Liver (tissue), 9 donors: ENCODE results near the gene NCBP1. TPM values are rescaled to one million over a fixed set of nuclear protein-coding genes. Genes with fewer than 3 reads are reported as not detected.

Source experiments
- DNase-seq: peaks from one replicate; pipeline ENCODE4 v3.0.0-alpha.2; 2017; ENCODE audit warnings: low spot score
- H3K27ac ChIP-seq, 2 donors: one replicate each; pipeline ENCODE4 v1.7.0; 2013; ENCODE audit warnings: inconsistent platforms in 2 of 2, low read length in 2 of 2, control low read depth in 1 of 2, low read depth in 1 of 2, mild to moderate bottlenecking in 1 of 2
- H3K27me3 ChIP-seq, 4 donors: one replicate each; pipeline versions ENCODE4 v1.6.1 to v1.7.0; 2013; ENCODE audit warnings: low read length in 3 of 4, inconsistent platforms in 1 of 4, mild to moderate bottlenecking in 1 of 4, moderate library complexity in 1 of 4; ENCODE audit not compliant: control insufficient read depth in 4 of 4, insufficient read depth in 4 of 4
- H3K36me3 ChIP-seq, 4 donors: one replicate each; pipeline versions ENCODE4 v1.6.1 to v1.7.0; 2013; ENCODE audit warnings: low read length in 3 of 4, mild to moderate bottlenecking in 3 of 4, low read depth in 1 of 4, moderate library complexity in 1 of 4; ENCODE audit not compliant: control insufficient read depth in 4 of 4, insufficient read depth in 3 of 4
- H3K4me1 ChIP-seq, 4 donors: one replicate each; pipeline versions ENCODE4 v1.6.1 to v1.7.0; 2013; ENCODE audit warnings: low read length in 3 of 4, mild to moderate bottlenecking in 3 of 4, moderate library complexity in 1 of 4; ENCODE audit not compliant: control insufficient read depth in 4 of 4, insufficient read depth in 4 of 4
- H3K4me3 ChIP-seq, 3 donors: one replicate each; pipeline versions ENCODE4 v1.6.1 to v1.7.0; 2013; ENCODE audit warnings: low read length in 3 of 3, control low read depth in 1 of 3, low read depth in 1 of 3, mild to moderate bottlenecking in 1 of 3
- H3K9ac ChIP-seq, 2 donors: one replicate each; pipeline ENCODE4 v1.7.0; 2013; ENCODE audit warnings: low read length in 2 of 2, mild to moderate bottlenecking in 2 of 2, moderate library complexity in 2 of 2, control low read depth in 1 of 2, low read depth in 1 of 2
- H3K9me3 ChIP-seq, 4 donors: one replicate each; pipeline versions ENCODE4 v1.6.1 to v1.7.0; 2013; ENCODE audit warnings: low read length in 3 of 4; ENCODE audit not compliant: control insufficient read depth in 4 of 4
- EGR1 ChIP-seq, 2 donors: IDR thresholded peaks; 2 replicates each; pipeline ENCODE4 v1.6.1; 2016 to 2018; ENCODE audit warnings: antibody characterized with exemption in 2 of 2, low read depth in 2 of 2
- FOXA1 ChIP-seq: IDR thresholded peaks from 2 replicates; pipeline ENCODE4 v1.6.1; 2016; ENCODE audit warnings: antibody characterized with exemption
- FOXA2 ChIP-seq: IDR thresholded peaks from 2 replicates; pipeline ENCODE4 v1.6.1; 2016; ENCODE audit warnings: antibody characterized with exemption
- GABPA ChIP-seq, 2 donors: IDR thresholded peaks in 1 of 2; conservative IDR thresholded peaks in 1 of 2; 2 replicates each; pipeline ENCODE4 v1.6.1; 2016; ENCODE audit warnings: antibody characterized with exemption in 2 of 2, mild to moderate bottlenecking in 1 of 2, moderate library complexity in 1 of 2
- HNF4A ChIP-seq, 2 donors: conservative IDR thresholded peaks; 2 replicates each; pipeline ENCODE4 v1.6.1; 2016; ENCODE audit warnings: antibody characterized with exemption in 2 of 2, mild to moderate bottlenecking in 2 of 2
- HNF4G ChIP-seq: IDR thresholded peaks from 2 replicates; pipeline ENCODE4 v1.6.1; 2016; ENCODE audit warnings: antibody characterized with exemption
- JUND ChIP-seq, 2 donors: IDR thresholded peaks; 2 replicates each; pipeline ENCODE4 v1.6.1; 2016; ENCODE audit warnings: antibody characterized with exemption in 2 of 2
- NR2F2 ChIP-seq: IDR thresholded peaks from 2 replicates; pipeline ENCODE4 v1.6.1; 2016; ENCODE audit warnings: antibody characterized with exemption
- RAD21 ChIP-seq, 2 donors: IDR thresholded peaks; 2 replicates each; pipeline ENCODE4 v1.6.1; 2016; ENCODE audit warnings: antibody characterized with exemption in 2 of 2, mild to moderate bottlenecking in 2 of 2
- RXRA ChIP-seq, 2 donors: IDR thresholded peaks; 2 replicates each; pipeline ENCODE4 v1.6.1; 2017 to 2018; ENCODE audit warnings: antibody characterized with exemption in 2 of 2, mild to moderate bottlenecking in 1 of 2
- SP1 ChIP-seq: IDR thresholded peaks from 2 replicates; pipeline ENCODE4 v1.6.1; 2018; ENCODE audit warnings: antibody characterized with exemption, mild to moderate bottlenecking
- TAF1 ChIP-seq: conservative IDR thresholded peaks from 2 replicates; pipeline ENCODE4 v1.6.1; 2016; ENCODE audit warnings: antibody characterized with exemption, mild to moderate bottlenecking
- YY1 ChIP-seq: IDR thresholded peaks from 2 replicates; pipeline ENCODE4 v1.6.1; 2016; ENCODE audit warnings: antibody characterized with exemption, mild to moderate bottlenecking
- WGBS: extraction: QIAGEN DNeasy Blood & Tissue Kit; methylation state at CpG from one replicate; pipeline ENCODE4 v1.1.7; 2013; 5-methylcytosine and 5-hydroxymethylcytosine counted together
- polyA plus RNA-seq, 2 donors: library from polyadenylated mRNA; stranded (reverse) in 1 of 2; unstranded in 1 of 2; fragments of 200-250 nt in 1 of 2; fragments of >200 nt in 1 of 2; fragmentation: Nextera tagmentation in 1 of 2; extraction: Ambion mirVana in 1 of 2; gene quantifications; one replicate each; pipeline versions ENCODE4 v1.2.1 to v1.2.3, GENCODE V29; 2013 to 2015
- total RNA-seq, 2 donors: library from RNA; depleted of rRNA; stranded (reverse); fragments of >200 nt; gene quantifications; one replicate each; pipeline ENCODE4 v1.2.3, GENCODE V29; 2014
- TF ChIP-seq, protein P1 (sequence below): IDR thresholded peaks from 2 replicates; pipeline ENCODE4 v1.6.1; 2016; ENCODE audit warnings: antibody characterized with exemption, mild to moderate bottlenecking
- TF ChIP-seq, protein P2 (sequence below): IDR thresholded peaks from 2 replicates; pipeline ENCODE4 v1.6.1; 2016; ENCODE audit warnings: antibody characterized with exemption
- TF ChIP-seq, protein P3 (sequence below): fragments of 150-350 bp; IDR thresholded peaks from 2 replicates; pipeline ENCODE4 v1.5.1; 2017; ENCODE audit warnings: improper control_type of control experiment, low read depth, low read length; ENCODE audit not compliant: missing input control
- TF ChIP-seq, protein P4 (sequence below): IDR thresholded peaks from 2 replicates; pipeline ENCODE4 v1.6.1; 2016; ENCODE audit warnings: antibody characterized with exemption
- TF ChIP-seq, protein P5 (sequence below): IDR thresholded peaks from 2 replicates; pipeline ENCODE4 v1.6.1; 2016; ENCODE audit warnings: antibody characterized with exemption
- donor health status: healthy.
- donor health status: healthy.
- donor health status: healthy.
- donor health status: healthy.
- donor health status: healthy.

The NCBP1 gene
- total and polyA plus RNA-seq, 4 donors = 6.6 to 16.6 (median 12.5) TPM

DNA sequence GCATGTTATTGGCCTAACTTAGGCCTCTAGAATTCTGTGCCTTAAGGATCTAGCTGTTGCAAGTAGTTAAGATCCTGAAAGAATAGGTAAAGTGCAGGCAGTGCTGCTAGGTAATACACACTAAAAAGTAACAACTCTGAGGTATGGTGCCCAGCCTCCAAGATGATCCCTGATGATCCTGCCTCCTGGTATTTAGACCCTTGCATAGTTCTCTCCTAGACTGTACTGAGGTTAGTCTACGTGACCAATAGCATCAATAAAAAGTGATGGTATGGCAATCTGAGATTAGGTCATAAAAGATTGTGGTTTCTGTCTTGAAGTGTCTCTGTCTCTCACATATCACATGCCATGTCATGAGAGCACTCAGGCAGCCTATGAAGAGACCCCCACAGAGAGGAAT lies 9.7 kb upstream of the NCBP1 start:
- no peak overlapping the region for H3K9ac ChIP-seq
- TF ChIP-seq, protein P1, sequence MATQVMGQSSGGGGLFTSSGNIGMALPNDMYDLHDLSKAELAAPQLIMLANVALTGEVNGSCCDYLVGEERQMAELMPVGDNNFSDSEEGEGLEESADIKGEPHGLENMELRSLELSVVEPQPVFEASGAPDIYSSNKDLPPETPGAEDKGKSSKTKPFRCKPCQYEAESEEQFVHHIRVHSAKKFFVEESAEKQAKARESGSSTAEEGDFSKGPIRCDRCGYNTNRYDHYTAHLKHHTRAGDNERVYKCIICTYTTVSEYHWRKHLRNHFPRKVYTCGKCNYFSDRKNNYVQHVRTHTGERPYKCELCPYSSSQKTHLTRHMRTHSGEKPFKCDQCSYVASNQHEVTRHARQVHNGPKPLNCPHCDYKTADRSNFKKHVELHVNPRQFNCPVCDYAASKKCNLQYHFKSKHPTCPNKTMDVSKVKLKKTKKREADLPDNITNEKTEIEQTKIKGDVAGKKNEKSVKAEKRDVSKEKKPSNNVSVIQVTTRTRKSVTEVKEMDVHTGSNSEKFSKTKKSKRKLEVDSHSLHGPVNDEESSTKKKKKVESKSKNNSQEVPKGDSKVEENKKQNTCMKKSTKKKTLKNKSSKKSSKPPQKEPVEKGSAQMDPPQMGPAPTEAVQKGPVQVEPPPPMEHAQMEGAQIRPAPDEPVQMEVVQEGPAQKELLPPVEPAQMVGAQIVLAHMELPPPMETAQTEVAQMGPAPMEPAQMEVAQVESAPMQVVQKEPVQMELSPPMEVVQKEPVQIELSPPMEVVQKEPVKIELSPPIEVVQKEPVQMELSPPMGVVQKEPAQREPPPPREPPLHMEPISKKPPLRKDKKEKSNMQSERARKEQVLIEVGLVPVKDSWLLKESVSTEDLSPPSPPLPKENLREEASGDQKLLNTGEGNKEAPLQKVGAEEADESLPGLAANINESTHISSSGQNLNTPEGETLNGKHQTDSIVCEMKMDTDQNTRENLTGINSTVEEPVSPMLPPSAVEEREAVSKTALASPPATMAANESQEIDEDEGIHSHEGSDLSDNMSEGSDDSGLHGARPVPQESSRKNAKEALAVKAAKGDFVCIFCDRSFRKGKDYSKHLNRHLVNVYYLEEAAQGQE = no peak
- TF ChIP-seq, protein P2, sequence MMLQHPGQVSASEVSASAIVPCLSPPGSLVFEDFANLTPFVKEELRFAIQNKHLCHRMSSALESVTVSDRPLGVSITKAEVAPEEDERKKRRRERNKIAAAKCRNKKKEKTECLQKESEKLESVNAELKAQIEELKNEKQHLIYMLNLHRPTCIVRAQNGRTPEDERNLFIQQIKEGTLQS = no peak
- TF ChIP-seq GABPA (IDR thresholded peaks at IDR 0.05 in 1 of 2, conservative IDR thresholded peaks at IDR 0.05 in 1 of 2) (no peak), EGR1 (IDR thresholded peaks at IDR 0.05; ENCODE audit: low read depth in 2 of 2) (no peak), TAF1 (no peak), FOXA1 (no peak), SP1 (no peak), RXRA (IDR thresholded peaks at IDR 0.05) (no peak), FOXA2 (no peak), RAD21 (IDR thresholded peaks at IDR 0.05) (no peak), YY1 (no peak), HNF4A (conservative IDR thresholded peaks at IDR 0.05) (no peak), NR2F2 (no peak), HNF4G (no peak), JUND (IDR thresholded peaks at IDR 0.05) (no peak)
- TF ChIP-seq, protein P3, sequence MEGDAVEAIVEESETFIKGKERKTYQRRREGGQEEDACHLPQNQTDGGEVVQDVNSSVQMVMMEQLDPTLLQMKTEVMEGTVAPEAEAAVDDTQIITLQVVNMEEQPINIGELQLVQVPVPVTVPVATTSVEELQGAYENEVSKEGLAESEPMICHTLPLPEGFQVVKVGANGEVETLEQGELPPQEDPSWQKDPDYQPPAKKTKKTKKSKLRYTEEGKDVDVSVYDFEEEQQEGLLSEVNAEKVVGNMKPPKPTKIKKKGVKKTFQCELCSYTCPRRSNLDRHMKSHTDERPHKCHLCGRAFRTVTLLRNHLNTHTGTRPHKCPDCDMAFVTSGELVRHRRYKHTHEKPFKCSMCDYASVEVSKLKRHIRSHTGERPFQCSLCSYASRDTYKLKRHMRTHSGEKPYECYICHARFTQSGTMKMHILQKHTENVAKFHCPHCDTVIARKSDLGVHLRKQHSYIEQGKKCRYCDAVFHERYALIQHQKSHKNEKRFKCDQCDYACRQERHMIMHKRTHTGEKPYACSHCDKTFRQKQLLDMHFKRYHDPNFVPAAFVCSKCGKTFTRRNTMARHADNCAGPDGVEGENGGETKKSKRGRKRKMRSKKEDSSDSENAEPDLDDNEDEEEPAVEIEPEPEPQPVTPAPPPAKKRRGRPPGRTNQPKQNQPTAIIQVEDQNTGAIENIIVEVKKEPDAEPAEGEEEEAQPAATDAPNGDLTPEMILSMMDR = no peak
- TF ChIP-seq, protein P4, sequence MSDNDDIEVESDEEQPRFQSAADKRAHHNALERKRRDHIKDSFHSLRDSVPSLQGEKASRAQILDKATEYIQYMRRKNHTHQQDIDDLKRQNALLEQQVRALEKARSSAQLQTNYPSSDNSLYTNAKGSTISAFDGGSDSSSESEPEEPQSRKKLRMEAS = no peak
- TF ChIP-seq, protein P5, sequence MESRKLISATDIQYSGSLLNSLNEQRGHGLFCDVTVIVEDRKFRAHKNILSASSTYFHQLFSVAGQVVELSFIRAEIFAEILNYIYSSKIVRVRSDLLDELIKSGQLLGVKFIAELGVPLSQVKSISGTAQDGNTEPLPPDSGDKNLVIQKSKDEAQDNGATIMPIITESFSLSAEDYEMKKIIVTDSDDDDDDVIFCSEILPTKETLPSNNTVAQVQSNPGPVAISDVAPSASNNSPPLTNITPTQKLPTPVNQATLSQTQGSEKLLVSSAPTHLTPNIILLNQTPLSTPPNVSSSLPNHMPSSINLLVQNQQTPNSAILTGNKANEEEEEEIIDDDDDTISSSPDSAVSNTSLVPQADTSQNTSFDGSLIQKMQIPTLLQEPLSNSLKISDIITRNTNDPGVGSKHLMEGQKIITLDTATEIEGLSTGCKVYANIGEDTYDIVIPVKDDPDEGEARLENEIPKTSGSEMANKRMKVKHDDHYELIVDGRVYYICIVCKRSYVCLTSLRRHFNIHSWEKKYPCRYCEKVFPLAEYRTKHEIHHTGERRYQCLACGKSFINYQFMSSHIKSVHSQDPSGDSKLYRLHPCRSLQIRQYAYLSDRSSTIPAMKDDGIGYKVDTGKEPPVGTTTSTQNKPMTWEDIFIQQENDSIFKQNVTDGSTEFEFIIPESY = no peak
- no peak overlapping the region for H3K4me3 ChIP-seq
- WGBS = 78% methylated on average over 1 of the region's 1 CpG
- DNase-seq = no peak
- no peaks in the 10 kb centered on the region for H3K27me3 ChIP-seq
- H3K27ac ChIP-seq = no peak overlapping the region
- H3K4me1 ChIP-seq = peaks cover 0 to 12% (median 10%) of the 10 kb centered on the region in 4 donors
- H3K36me3 ChIP-seq = peaks cover 0 to 10% (median 3%) of the 10 kb centered on the region in 4 donors
- H3K9me3 ChIP-seq = no peaks in the 10 kb centered on the region
